ENCODE measurements around the gene IFRD1.
"Not testable (repeated sequence)": the region's sequence is repeated elsewhere in the genome, so short reads cannot be mapped to it uniquely, and the experiment has no call there.

IFRD1 gene

GRCh38 chr7:112516418-112516817 lies 66.2 kb downstream of the IFRD1 start:
- not testable (repeated sequence) for DNase-seq (ENCODE audit: low read depth in 3 of 3)

DNA sequence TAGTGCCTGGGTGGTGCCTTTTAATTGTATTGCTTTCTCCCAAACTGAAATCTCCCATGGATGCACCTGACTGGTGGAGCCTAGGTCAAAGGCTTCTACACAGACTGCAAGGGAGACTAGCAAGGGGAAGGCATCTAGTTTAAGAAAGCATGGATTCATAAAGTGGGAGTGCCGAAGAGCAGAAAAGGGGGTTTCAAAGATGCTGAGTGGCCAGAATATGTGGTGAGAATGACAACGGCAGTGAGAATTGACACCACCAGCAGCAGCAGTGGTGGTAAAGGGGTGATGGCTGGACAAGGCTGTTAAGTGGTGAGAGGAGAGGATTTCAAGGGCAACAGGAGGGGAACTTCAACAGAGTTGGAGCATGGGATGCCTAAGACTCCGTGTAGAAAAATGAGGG lies 67.2 kb downstream of the IFRD1 start:
- DNase-seq (ENCODE audit: low read depth in 3 of 3): no peak

GRCh38 chr7:112520787-112521186 lies 70.5 kb downstream of the IFRD1 start:
- DNase-seq (ENCODE audit: low read depth in 3 of 3): no peak

GRCh38 chr7:112521942-112522341 lies 71.7 kb downstream of the IFRD1 start:
- DNase-seq (ENCODE audit: low read depth in 3 of 3): no peak

DNA sequence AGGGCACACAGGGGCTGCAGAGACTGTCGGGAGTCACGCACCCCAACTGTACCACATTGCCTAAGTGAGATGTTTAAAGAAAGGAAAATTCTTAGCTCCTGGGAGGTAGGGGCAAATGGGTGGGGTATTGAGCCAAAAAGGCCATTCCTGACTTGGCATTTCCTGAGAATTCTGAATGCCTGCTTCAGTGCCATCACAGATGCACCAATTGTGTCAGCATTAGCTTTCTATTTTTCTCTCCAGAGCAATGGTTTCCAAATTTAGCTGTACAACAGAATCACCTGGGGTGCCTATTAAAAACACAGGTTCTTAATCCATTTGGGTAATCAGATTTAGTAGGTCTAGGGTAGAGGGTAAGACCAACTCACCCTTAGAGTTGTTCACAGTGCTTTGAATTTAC lies 73.6 kb downstream of the IFRD1 start:
- no peak for DNase-seq (ENCODE audit: low read depth in 3 of 3)
